H1 (cell line): ENCODE results near the gene CEP72. TPM values are rescaled to one million over a fixed set of nuclear protein-coding genes. Genes with fewer than 3 reads are reported as not detected.
"Not testable (repeated sequence)": the region's sequence is repeated elsewhere in the genome, so short reads cannot be mapped to it uniquely, and the experiment has no call there.

Experiments
- CTCF ChIA-PET: fragments of 300-600 bp; sonication (Branson Sonifier 250); formaldehyde crosslinking; loops from one replicate; lab custom pipeline; 2021; ENCODE audit not compliant: partially characterized antibody; lab: Charles Lee
- POLR2A ChIA-PET: fragments of 300-600 bp; sonication (Branson Sonifier 250); formaldehyde crosslinking; loops from one replicate; lab custom pipeline; 2021; ENCODE audit warnings: inconsistent platforms; ENCODE audit not compliant: partially characterized antibody; lab: Charles Lee
- DNase-seq, 2 experiments: peaks; one replicate each; pipeline versions ENCODE4 v3.0.0 to v3.0.0-alpha.2; 2010 to 2022; ENCODE audit warnings: low spot score in 2 of 2, low read depth in 1 of 2, mixed read lengths in 1 of 2
- FAIRE-seq: peaks from 2 replicates; lab custom pipeline; 2011; peaks lifted over from hg19 to GRCh38; lab: Jason Lieb, UNC
- H2AFZ ChIP-seq: 2 replicates; pipeline ENCODE4 v1.8.1; 2012; ENCODE audit warnings: low read length, inconsistent platforms
- H2AK5ac ChIP-seq: 2 replicates; pipeline ENCODE4 v1.6.1; 2013; ENCODE audit warnings: low read depth, low read length
- H2BK120ac ChIP-seq: replicated peaks from 2 replicates; pipeline ENCODE3; 2013; ENCODE audit warnings: low read depth, low read length, inconsistent platforms
- H2BK12ac ChIP-seq: 2 replicates; pipeline ENCODE4 v1.6.1; 2013; ENCODE audit warnings: low read depth, low read length
- H2BK15ac ChIP-seq: 2 replicates; pipeline ENCODE4 v1.6.1; 2013; ENCODE audit warnings: low read length
- H2BK20ac ChIP-seq: 2 replicates; pipeline ENCODE4 v1.6.1; 2013; ENCODE audit warnings: low read length
- H2BK5ac ChIP-seq: 2 replicates; pipeline ENCODE4 v1.6.1; 2013; ENCODE audit warnings: low read depth, low read length
- H3K14ac ChIP-seq: 2 replicates; pipeline ENCODE4 v1.6.1; 2013; ENCODE audit warnings: inconsistent platforms; ENCODE audit not compliant: insufficient read length
- H3K18ac ChIP-seq: 2 replicates; pipeline ENCODE4 v1.6.1; 2013; ENCODE audit warnings: low read length; ENCODE audit errors: extremely low read depth
- H3K23ac ChIP-seq: 2 replicates; pipeline ENCODE4 v1.6.1; 2013; ENCODE audit warnings: inconsistent platforms; ENCODE audit not compliant: insufficient read length
- H3K23me2 ChIP-seq: 2 replicates; pipeline ENCODE4 v1.6.1; 2013; ENCODE audit warnings: low read depth, low read length
- H3K27ac ChIP-seq: 2 replicates; pipeline ENCODE4 v1.6.1; 2011; ENCODE audit warnings: low read depth, low read length, inconsistent platforms
- H3K27me3 ChIP-seq, 4 experiments: replicated peaks in 1 of 4; 1 replicate in 1 of 4; 2 replicates in 3 of 4; pipeline versions ENCODE4 v1.6.1 to v1.8.1; 2011 to 2013; ENCODE audit warnings: low read length in 3 of 4, mild to moderate bottlenecking in 3 of 4, inconsistent platforms in 2 of 4, mixed read lengths in 2 of 4, moderate library complexity in 1 of 4; ENCODE audit not compliant: control insufficient read depth in 3 of 4, insufficient read depth in 3 of 4; ENCODE audit errors: extremely low read depth in 1 of 4
- H3K36me3 ChIP-seq, 4 experiments: 2 replicates each; pipeline versions ENCODE4 v1.6.1 to v1.8.1; 2011 to 2013; ENCODE audit warnings: mild to moderate bottlenecking in 4 of 4, low read length in 3 of 4, moderate library complexity in 2 of 4, control low read depth in 1 of 4, inconsistent platforms in 1 of 4; ENCODE audit not compliant: insufficient read depth in 4 of 4, control insufficient read depth in 2 of 4
- H3K4ac ChIP-seq: replicated peaks from 2 replicates; pipeline ENCODE3; 2013; ENCODE audit warnings: low read length, low read depth, mixed read lengths, inconsistent platforms; ENCODE audit not compliant: insufficient read length
- H3K4me1 ChIP-seq, 4 experiments: replicated peaks in 1 of 4; 1 replicate in 1 of 4; 2 replicates in 3 of 4; pipeline versions ENCODE4 v1.6.1 to v1.8.1; 2011 to 2013; ENCODE audit warnings: low read length in 3 of 4, inconsistent platforms in 2 of 4, mixed read lengths in 1 of 4; ENCODE audit not compliant: insufficient read depth in 4 of 4, control insufficient read depth in 3 of 4
- H3K4me2 ChIP-seq, 2 experiments: 2 replicates each; pipeline versions ENCODE4 v1.6.1 to v1.8.1; 2011 to 2013; ENCODE audit warnings: low read depth in 2 of 2, low read length in 2 of 2, control low read depth in 1 of 2, inconsistent platforms in 1 of 2, mild to moderate bottlenecking in 1 of 2; ENCODE audit not compliant: insufficient read depth in 1 of 2
- H3K4me3 ChIP-seq, 4 experiments: fragments of 200-600, 300-600 bp in 1 of 4; sonication (generic), shearing (Covaris generic), sonication (Bioruptor Twin) in 1 of 4; 2 replicates each; pipeline versions ENCODE4 v1.5.1 to v1.8.1; 2011 to 2016; ENCODE audit warnings: low read length in 4 of 4, low read depth in 3 of 4, control low read depth in 2 of 4, inconsistent platforms in 2 of 4, mild to moderate bottlenecking in 2 of 4, mixed read lengths in 1 of 4, moderate library complexity in 1 of 4; ENCODE audit not compliant: insufficient read depth in 2 of 4; ENCODE audit errors: extremely low read depth in 1 of 4
- H3K56ac ChIP-seq: replicated peaks from 2 replicates; pipeline ENCODE3; 2013; ENCODE audit warnings: low read depth, mild to moderate bottlenecking, mixed read lengths, low read length, inconsistent platforms; ENCODE audit not compliant: insufficient read length
- H3K79me1 ChIP-seq: 2 replicates; pipeline ENCODE4 v1.6.1; 2013; ENCODE audit warnings: low read depth, low read length, control low read depth
- H3K79me2 ChIP-seq, 2 experiments: 2 replicates each; pipeline versions ENCODE4 v1.6.1 to v1.8.1; 2012 to 2013; ENCODE audit warnings: low read length in 2 of 2, mild to moderate bottlenecking in 2 of 2, inconsistent platforms in 1 of 2; ENCODE audit not compliant: insufficient read depth in 2 of 2, control insufficient read depth in 1 of 2
- H3K9ac ChIP-seq, 4 experiments: replicated peaks in 1 of 4; 1 replicate in 1 of 4; 2 replicates in 3 of 4; pipeline versions ENCODE4 v1.6.1 to v1.8.1; 2011 to 2013; ENCODE audit warnings: low read depth in 3 of 4, low read length in 3 of 4, control low read depth in 2 of 4, mild to moderate bottlenecking in 2 of 4, moderate library complexity in 2 of 4, inconsistent platforms in 1 of 4; ENCODE audit errors: extremely low read depth in 1 of 4
- H3K9me3 ChIP-seq, 2 experiments: 2 replicates each; pipeline versions ENCODE4 v1.6.1 to v1.8.1; 2012 to 2013; ENCODE audit warnings: mild to moderate bottlenecking in 2 of 2, moderate library complexity in 2 of 2, control low read depth in 1 of 2, inconsistent platforms in 1 of 2, low read depth in 1 of 2, low read length in 1 of 2, mixed read lengths in 1 of 2; ENCODE audit not compliant: insufficient read depth in 2 of 2
- H4K20me1 ChIP-seq, 2 experiments: replicated peaks in 1 of 2; 2 replicates each; pipeline versions ENCODE3 to v1.8.1; 2011 to 2013; ENCODE audit warnings: inconsistent platforms in 2 of 2, low read length in 2 of 2, mild to moderate bottlenecking in 1 of 2; ENCODE audit not compliant: insufficient read depth in 2 of 2, control insufficient read depth in 1 of 2
- H4K5ac ChIP-seq: 2 replicates; pipeline ENCODE4 v1.6.1; 2013; ENCODE audit warnings: low read length, low read depth, mixed read lengths, inconsistent platforms; ENCODE audit not compliant: insufficient read length
- H4K8ac ChIP-seq: 2 replicates; pipeline ENCODE4 v1.8.0; 2013; ENCODE audit warnings: mild to moderate bottlenecking, moderate library complexity, low read length, inconsistent platforms; ENCODE audit not compliant: insufficient read depth; ENCODE audit errors: extremely low read depth
- H4K91ac ChIP-seq: replicated peaks from 2 replicates; pipeline ENCODE3; 2013; ENCODE audit warnings: low read length, mixed read lengths, inconsistent platforms; ENCODE audit not compliant: insufficient read length
- WGBS, 2 experiments: shearing (Covaris generic) in 1 of 2; methylation state at CpG; one replicate each; pipeline versions ENCODE4 v1.1.6 to v1.1.7; 2013 to 2015; ENCODE audit warnings: low lambda C conversion rate in 2 of 2, mixed read lengths in 2 of 2, inconsistent platforms in 1 of 2, low coverage in 1 of 2, missing lambda C conversion rate in 1 of 2; ENCODE audit not compliant: insufficient replicate concordance in 2 of 2, insufficient coverage in 1 of 2, insufficient read length in 1 of 2; ENCODE audit errors: extremely low coverage in 1 of 2, missing lambda C conversion rate in 1 of 2; 5-methylcytosine and 5-hydroxymethylcytosine counted together
- polyA plus RNA-seq, 7 experiments: library from polyadenylated mRNA; depleted of rRNA in 3 of 7; stranded (reverse) in 5 of 7; unstranded in 2 of 7; fragments of >200 nt in 5 of 7; fragments of 200-250 nt in 2 of 7; gene quantifications; 1 replicate in 5 of 7; 2 replicates in 1 of 7; 4 replicates in 1 of 7; pipeline versions ENCODE4 v1.2.1 to v1.2.3, GENCODE V29; 2011 to 2013; ENCODE audit warnings: missing spikeins in 2 of 7, mixed read lengths in 2 of 7
- total RNA-seq: library from RNA; stranded (reverse); fragmentation: NEBNext Ultra II Directional; extraction: Animal tissue kit (Norgen Biotek cat#: 25700); gene quantifications from 2 replicates; pipeline ENCODE4 v1.2.1, GENCODE V29; 2021

The CEP72 gene
- total and polyA plus RNA-seq, 2 of the 8 experiments (the other 6 are each of a cell fraction or from before 2014, with no cell fraction given): 13.1 to 19.6 TPM

GRCh38 chr5:679166-679895, 67.2 kb downstream of the CEP72 start:
- H4K20me1 ChIP-seq, H3K4me3 ChIP-seq, H3K36me3 ChIP-seq, H3K14ac ChIP-seq, H3K9ac ChIP-seq, H2AFZ ChIP-seq, H3K23me2 ChIP-seq, H3K79me1 ChIP-seq, H2BK20ac ChIP-seq, H2BK120ac ChIP-seq, H2BK12ac ChIP-seq, H4K91ac ChIP-seq, H3K4ac ChIP-seq, H3K79me2 ChIP-seq, POLR2A ChIA-PET, H3K18ac ChIP-seq, H3K56ac ChIP-seq, H3K4me2 ChIP-seq, H2BK15ac ChIP-seq, H2BK5ac ChIP-seq, H4K5ac ChIP-seq, DNase-seq, FAIRE-seq, H4K8ac ChIP-seq, H2AK5ac ChIP-seq, H3K27ac ChIP-seq, H3K4me1 ChIP-seq, H3K23ac ChIP-seq, H3K9me3 ChIP-seq: not testable (repeated sequence)
- CTCF ChIA-PET: interaction anchor here (0.6 to 1.1 kb wide), 2 partner anchors 11 to 328 kb away, joined by 4 to 5 read pairs; no protein-coding TSS in a partner anchor
- 85% methylated on average over 6 of the region's 17 CpGs; no CpG with 5 or more reads in 1 of the 2 experiments for WGBS, 2 experiments
- peaks cover 0 to 10% (median 1%) of the 10 kb centered on the region in 4 experiments; a peak in 3 of 7 replicates for H3K27me3 ChIP-seq
